K562 (cell line): ENCODE data around the gene NOL4L. TPM values are rescaled to one million over a fixed set of nuclear protein-coding genes. Genes with fewer than 3 reads are reported as not detected.

Experiments used
- ATAC-seq: fragments of 200-7000 bp; cut with Tn5 transposase; 3 replicates; pipeline ENCODE4 v1.9.1; 2020; ENCODE audit warnings: moderate library complexity
- BruUV-seq: library from RNA; stranded (reverse); fragments of 400-500 nt; replicated peaks from 2 replicates; lab custom pipeline; 2021; lab: Mats Ljungman, UMichigan
- CTCF ChIA-PET: fragments of 300-600 bp; formaldehyde crosslinking; extraction: SDS; loops from one replicate; lab custom pipeline; 2021; ENCODE audit warnings: low intra/inter-chr PET ratio; lab: Yijun Ruan, JAX
- POLR2A ChIA-PET: fragments of 300-600, 350-650 bp; sonication (Branson Sonifier 250); formaldehyde crosslinking; extraction: SDS; loops from one replicate; lab custom pipeline; 2021; ENCODE audit warnings: antibody characterized with exemption, inconsistent platforms; lab: Yijun Ruan, JAX
- DNase-seq, 4 experiments: peaks; one replicate each; pipeline versions ENCODE4 v3.0.0 to v3.0.0-alpha.2; 2011 to 2018; ENCODE audit warnings: low spot score in 3 of 4, mixed read lengths in 3 of 4; ENCODE audit errors: extremely low read depth in 1 of 4
- FAIRE-seq: peaks from 2 replicates; lab custom pipeline; 2011; peaks lifted over from hg19 to GRCh38; lab: Jason Lieb, UNC
- H2AFZ ChIP-seq: 2 replicates; pipeline ENCODE4 v1.6.0; 2011; ENCODE audit warnings: low read depth, low read length, control low read depth, inconsistent platforms
- H3K27ac ChIP-seq: fragments of 200-600 bp; 3 replicates; pipeline ENCODE4 v1.8.0; 2011; ENCODE audit warnings: low read depth, mild to moderate bottlenecking, control low read depth, inconsistent platforms, low read length, moderate library complexity, mixed read lengths; ENCODE audit errors: extremely low read depth
- H3K27me3 ChIP-seq, 2 experiments: fragments of 300-600 bp in 1 of 2; 2 replicates in 1 of 2; 3 replicates in 1 of 2; pipeline versions ENCODE4 v1.6.0 to v1.8.0; 2011; ENCODE audit warnings: inconsistent platforms in 2 of 2, low read length in 2 of 2, mild to moderate bottlenecking in 1 of 2, mixed read lengths in 1 of 2, moderate library complexity in 1 of 2; ENCODE audit not compliant: control insufficient read depth in 2 of 2, insufficient read depth in 2 of 2
- H3K36me3 ChIP-seq: fragments of 300-600 bp; 3 replicates; pipeline ENCODE4 v1.8.0; 2011; ENCODE audit warnings: mild to moderate bottlenecking, low read length, inconsistent platforms; ENCODE audit not compliant: control insufficient read depth, insufficient read depth
- H3K4me1 ChIP-seq, 2 experiments: fragments of 200-600 bp in 1 of 2; replicated peaks in 1 of 2; 2 replicates in 1 of 2; 3 replicates in 1 of 2; pipeline versions ENCODE4 v1.5.1 to v1.8.0; 2011; ENCODE audit warnings: inconsistent platforms in 2 of 2, low read length in 2 of 2, mild to moderate bottlenecking in 1 of 2, mixed read lengths in 1 of 2, moderate library complexity in 1 of 2; ENCODE audit not compliant: control insufficient read depth in 2 of 2, insufficient read depth in 2 of 2
- H3K4me2 ChIP-seq: 2 replicates; pipeline ENCODE4 v1.6.1; 2011; ENCODE audit warnings: low read length, control low read depth, inconsistent platforms, mixed read lengths; ENCODE audit not compliant: insufficient read depth
- H3K4me3 ChIP-seq: fragments of 200-600 bp; sonication (generic), shearing (Covaris generic); 2 replicates; pipeline ENCODE4 v1.5.1; 2016; ENCODE audit warnings: control low read depth, inconsistent platforms
- H3K79me2 ChIP-seq: fragments of 200-600 bp; 3 replicates; pipeline ENCODE4 v1.8.0; 2011; ENCODE audit warnings: low read length, inconsistent platforms; ENCODE audit not compliant: control insufficient read depth, insufficient read depth
- H3K9ac ChIP-seq, 2 experiments: 2 replicates each; pipeline versions ENCODE4 v1.6.0 to v1.6.1; 2011; ENCODE audit warnings: low read depth in 2 of 2, low read length in 2 of 2, control low read depth in 1 of 2, inconsistent platforms in 1 of 2, mild to moderate bottlenecking in 1 of 2, mixed read lengths in 1 of 2; ENCODE audit not compliant: insufficient read depth in 1 of 2
- H3K9me1 ChIP-seq: one replicate; pipeline ENCODE4 v1.6.0; 2011; ENCODE audit warnings: inconsistent platforms, mild to moderate bottlenecking, low read length, moderate library complexity; ENCODE audit not compliant: control insufficient read depth, insufficient read depth
- H3K9me3 ChIP-seq: replicated peaks from 2 replicates; pipeline ENCODE4 v1.5.1; 2011; ENCODE audit warnings: low read depth, low read length, inconsistent platforms; ENCODE audit not compliant: control insufficient read depth, insufficient read depth
- H4K20me1 ChIP-seq: replicated peaks from 2 replicates; pipeline ENCODE4 v1.6.1; 2011; ENCODE audit warnings: low read length, inconsistent platforms, mixed read lengths; ENCODE audit not compliant: control insufficient read depth, insufficient read depth
- CBX8 ChIP-seq: fragments of 200-600 bp; sonication (generic); IDR thresholded peaks from 2 replicates; pipeline ENCODE4 v1.6.1; 2012; ENCODE audit warnings: borderline replicate concordance, mixed run types, low read depth, mild to moderate bottlenecking, moderate library complexity, mixed read lengths, low read length, control low read depth, inconsistent platforms; ENCODE audit not compliant: poor library complexity, severe bottlenecking; ENCODE audit errors: extremely low read depth
- DMBX1 ChIP-seq: fragments of 250-450 bp; sonication (Bioruptor Pico); IDR thresholded peaks from 2 replicates; pipeline ENCODE4 v1.8.0; 2022; ENCODE audit warnings: inconsistent platforms, mild to moderate bottlenecking, moderate library complexity, borderline replicate concordance
- EHMT2 ChIP-seq: fragments of 450-650 bp; IDR thresholded peaks from 2 replicates; pipeline ENCODE4 v1.6.1; 2018; ENCODE audit warnings: antibody characterized with exemption
- FOXK2 ChIP-seq, 2 experiments: fragments of 450-650 bp; IDR thresholded peaks in 1 of 2; conservative IDR thresholded peaks in 1 of 2; 2 replicates each; pipeline ENCODE4 v1.6.1; 2016; ENCODE audit warnings: low read depth in 2 of 2, mild to moderate bottlenecking in 1 of 2
- PATZ1 ChIP-seq: fragments of 250-450 bp; sonication (Bioruptor Pico); IDR thresholded peaks from 2 replicates; pipeline ENCODE4 v1.5.0; 2020; ENCODE audit warnings: mild to moderate bottlenecking, borderline replicate concordance
- PHB ChIP-seq: fragments of 250-450 bp; sonication (Bioruptor Pico); IDR thresholded peaks from 2 replicates; pipeline ENCODE4 v1.5.0; 2021
- POLR2A ChIP-seq: fragments of 450-650 bp; conservative IDR thresholded peaks from 2 replicates; pipeline ENCODE4 v1.6.1; 2016
- PTRF ChIP-seq: fragments of 450-650 bp; IDR thresholded peaks from 2 replicates; pipeline ENCODE4 v1.6.1; 2016; ENCODE audit warnings: mild to moderate bottlenecking, missing genetic modification characterization, missing compliant biosample characterization
- SREBF1 ChIP-seq: fragments of 150-350 bp; IDR thresholded peaks from 2 replicates; pipeline ENCODE4 v1.6.1; 2014; ENCODE audit warnings: antibody characterized with exemption, low read depth, low read length, borderline replicate concordance
- TEAD2 ChIP-seq: fragments of 450-650 bp; IDR thresholded peaks from 2 replicates; pipeline ENCODE4 v1.6.1; 2016; ENCODE audit warnings: missing genetic modification characterization, control low read depth, missing compliant biosample characterization
- ZBTB26 ChIP-seq: fragments of 450-650 bp; formaldehyde crosslinking; IDR thresholded peaks from 2 replicates; pipeline ENCODE4 v1.4.0; 2022; ENCODE audit warnings: missing genetic modification characterization
- ZBTB7A ChIP-seq: IDR thresholded peaks from 2 replicates; pipeline ENCODE4 v1.6.1; 2011; ENCODE audit warnings: low read depth, mild to moderate bottlenecking, low read length, moderate library complexity, borderline replicate concordance; ENCODE audit not compliant: control insufficient read depth
- ZNF583 ChIP-seq: fragments of 250-450 bp; sonication (Bioruptor Pico); IDR thresholded peaks from 2 replicates; pipeline ENCODE4 v1.4.0; 2020
- ZNF695 ChIP-seq: fragments of 450-650 bp; formaldehyde crosslinking; IDR thresholded peaks from 2 replicates; pipeline ENCODE4 v1.4.0; 2020; ENCODE audit warnings: mild to moderate bottlenecking, moderate library complexity
- ZNF830 ChIP-seq: fragments of 250-450 bp; sonication (Bioruptor Pico); IDR thresholded peaks from 2 replicates; pipeline ENCODE4 v1.5.0; 2021; ENCODE audit warnings: mild to moderate bottlenecking
- WGBS: fragments of 100-300 bp; shearing (Covaris generic); methylation state at CpG from one replicate; pipeline ENCODE4 v1.1.6; 2016; ENCODE audit warnings: low coverage, mixed read lengths; ENCODE audit not compliant: insufficient coverage; ENCODE audit errors: missing lambda C conversion rate; 5-methylcytosine and 5-hydroxymethylcytosine counted together
- in situ Hi-C: fragments of 300-500 bp; cut with MboI; formaldehyde crosslinking; loops from 4 replicates; pipeline ENCODE4 v1.15.0; 2018; ENCODE audit warnings: inconsistent platforms, mixed read lengths
- intact Hi-C: fragments of 100-400 bp; cut with micrococcal nuclease; formaldehyde crosslinking; loops from 2 replicates; pipeline ENCODE4 v1.14.2; 2022
- polyA plus RNA-seq, 8 experiments: library from polyadenylated mRNA; depleted of rRNA in 4 of 8; stranded (reverse) in 5 of 8; unstranded in 3 of 8; fragments of >200 nt; fragmentation: Nextera tagmentation in 2 of 8; fragmentation: Illumina TruSeq in 1 of 8; extraction: Ambion mirVana in 2 of 8; extraction: Trizol in 1 of 8; gene quantifications; 2 replicates each; pipeline versions ENCODE4 v1.2.1 to v1.2.3, GENCODE V29; 2011 to 2014; ENCODE audit warnings: inconsistent platforms in 1 of 8, missing spikeins in 1 of 8
- total RNA-seq, 7 experiments: library from RNA; depleted of rRNA in 6 of 7; stranded (reverse); fragments of >200 nt in 6 of 7; fragmentation: Illumina TruSeq in 2 of 7; extraction: Trizol in 2 of 7; gene quantifications; 2 replicates each; pipeline versions ENCODE4 v1.2.1 to v1.2.3, GENCODE V29; 2011 to 2021; ENCODE audit warnings: low replicate concordance in 1 of 7
- TF ChIP-seq, protein P1 (sequence below): sonication (generic); formaldehyde crosslinking; IDR thresholded peaks from 2 replicates; pipeline ENCODE4 v1.8.0; 2022; ENCODE audit warnings: missing genetic modification reagents, mild to moderate bottlenecking, borderline replicate concordance

The NOL4L gene
- total and polyA plus RNA-seq, 9 of the 15 experiments (the other 6 are each of a cell fraction or from before 2014, with no cell fraction given): 5.1 to 36.2 (median 13.6) TPM

DNA sequence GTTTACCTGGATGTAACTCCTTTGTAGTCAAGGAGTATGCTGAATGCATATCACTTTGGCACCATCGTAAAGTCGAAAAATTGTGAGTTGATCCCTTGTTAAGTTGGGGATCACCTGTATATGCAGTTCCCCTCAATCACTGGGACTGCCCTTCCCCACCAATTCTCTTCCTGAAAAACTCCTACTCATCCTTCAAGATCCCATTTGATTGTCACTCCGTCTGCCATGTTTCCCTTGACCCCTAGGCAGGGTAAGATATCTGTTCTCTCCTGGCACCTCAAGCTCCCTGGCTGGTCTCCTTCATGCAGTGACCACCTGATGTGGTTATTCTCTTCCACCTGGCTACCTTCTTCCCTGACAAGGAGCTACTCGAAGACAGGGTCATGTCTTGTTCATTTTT, 10.0 kb upstream of the NOL4L start:
- Histone ChIP-seq H3K9me3 (no peaks in the 10 kb centered on the region), H4K20me1 (no peaks in the 10 kb centered on the region), H3K4me2 (no peak overlapping the region), H3K4me1 (peaks cover 0 to 5% of the 10 kb centered on the region in 2 experiments; a peak in 2 of 5 replicates), H3K4me3 (no peak overlapping the region), H3K27ac (no peak overlapping the region), H3K27me3 (no peaks in the 10 kb centered on the region), H3K36me3 (peaks cover 8% of the 10 kb centered on the region; the same call in 1 of the 3 replicates), H3K9ac (no peak overlapping the region), H3K79me2 (no peaks in the 10 kb centered on the region), H2AFZ (no peak overlapping the region), H3K9me1 (no peaks in the 10 kb centered on the region)
- WGBS: 56% methylated on average over 4 of the region's 4 CpGs
- intact Hi-C loops: no loop called here
- ChIA-PET POLR2A (interaction anchor here (0.6 to 1.3 kb wide), 3 partner anchors 8 to 32 kb away, joined by 3 read pairs; no protein-coding TSS in a partner anchor), CTCF (no interaction called here)
- BruUV-seq: no TSS peak
- FAIRE-seq (no peak), ATAC-seq (no peak), DNase-seq (no peak)
- TF ChIP-seq ZNF583 (CRISPR knock-in tag) (no peak), PATZ1 (no peak), ZBTB7A (no peak), DMBX1 (no peak), FOXK2 (conservative IDR thresholded peaks at IDR 0.05 in 1 of 2, IDR thresholded peaks at IDR 0.05 in 1 of 2; ENCODE audit: low read depth in 2 of 2) (no peak), PTRF (tag) (no peak), PHB (no peak), TEAD2 (no peak), SREBF1 (no peak), ZBTB26 (CRISPR knock-in tag) (no peak), ZNF695 (CRISPR knock-in tag) (no peak), EHMT2 (no peak), POLR2A (no peak), CBX8 (no peak), ZNF830 (CRISPR knock-in tag) (no peak)
- TF ChIP-seq, protein P1, sequence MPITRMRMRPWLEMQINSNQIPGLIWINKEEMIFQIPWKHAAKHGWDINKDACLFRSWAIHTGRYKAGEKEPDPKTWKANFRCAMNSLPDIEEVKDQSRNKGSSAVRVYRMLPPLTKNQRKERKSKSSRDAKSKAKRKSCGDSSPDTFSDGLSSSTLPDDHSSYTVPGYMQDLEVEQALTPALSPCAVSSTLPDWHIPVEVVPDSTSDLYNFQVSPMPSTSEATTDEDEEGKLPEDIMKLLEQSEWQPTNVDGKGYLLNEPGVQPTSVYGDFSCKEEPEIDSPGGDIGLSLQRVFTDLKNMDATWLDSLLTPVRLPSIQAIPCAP (CRISPR knock-in tag): no peak
- in situ Hi-C loops: no loop called here
